K562 (cell line): ENCODE measurements around the gene TOM1. TPM values are rescaled to one million over a fixed set of nuclear protein-coding genes. Genes with fewer than 3 reads are reported as not detected.

Experiments used
- BHLHE40 ChIP-seq: IDR thresholded peaks from 2 replicates; pipeline ENCODE4 v1.6.1; 2011; ENCODE audit warnings: low read length, improper control_type of control experiment
- C11orf30 ChIP-seq: fragments of 450-650 bp; IDR thresholded peaks from 2 replicates; pipeline ENCODE4 v1.6.1; 2016; ENCODE audit warnings: low read depth, mild to moderate bottlenecking
- E2F8 ChIP-seq: fragments of 450-650 bp; IDR thresholded peaks from 2 replicates; pipeline ENCODE4 v1.7.1; 2018; ENCODE audit warnings: mild to moderate bottlenecking, low read depth; ENCODE audit not compliant: partially characterized antibody
- FOS ChIP-seq: IDR thresholded peaks from 3 replicates; pipeline ENCODE4 v1.6.1; 2011; ENCODE audit not compliant: insufficient read length; ENCODE audit errors: extremely low read depth
- IFI16 ChIP-seq: fragments of 250-450 bp; sonication (Bioruptor Pico); IDR thresholded peaks from 2 replicates; pipeline ENCODE4 v2.1.2; 2022; ENCODE audit warnings: mild to moderate bottlenecking, inconsistent platforms
- KLF13 ChIP-seq: fragments of 450-650 bp; IDR thresholded peaks from 2 replicates; pipeline ENCODE4 v1.6.1; 2016; ENCODE audit warnings: missing genetic modification characterization, low read depth, mild to moderate bottlenecking, missing compliant biosample characterization, moderate library complexity, borderline replicate concordance
- MAFF ChIP-seq: IDR thresholded peaks from 2 replicates; pipeline ENCODE4 v1.6.1; 2012; ENCODE audit warnings: low read length, improper control_type of control experiment
- MEIS2 ChIP-seq: fragments of 450-650 bp; IDR thresholded peaks from 2 replicates; pipeline ENCODE4 v1.6.1; 2014; ENCODE audit warnings: mild to moderate bottlenecking; ENCODE audit not compliant: partially characterized antibody
- MLLT1 ChIP-seq, 2 experiments: fragments of 450-650 bp; IDR thresholded peaks; 2 replicates each; pipeline ENCODE4 v1.6.1; 2016
- MTA2 ChIP-seq: fragments of 450-650 bp; IDR thresholded peaks from 2 replicates; pipeline ENCODE4 v1.6.1; 2016; ENCODE audit warnings: low read depth
- MTA3 ChIP-seq: fragments of 450-650 bp; formaldehyde crosslinking; IDR thresholded peaks from 2 replicates; pipeline ENCODE4 v1.6.1; 2017; ENCODE audit warnings: mild to moderate bottlenecking, borderline replicate concordance
- MXI1 ChIP-seq: IDR thresholded peaks from 2 replicates; pipeline ENCODE4 v1.6.1; 2011; ENCODE audit warnings: low read depth, mild to moderate bottlenecking, improper control_type of control experiment, low read length
- MYC ChIP-seq, 2 experiments: fragments of 250-450 bp in 1 of 2; sonication (Bioruptor Pico) in 1 of 2; IDR thresholded peaks; 2 replicates each; pipeline versions ENCODE4 v1.5.1 to v1.6.1; 2012 to 2021; ENCODE audit warnings: low read depth in 2 of 2, borderline replicate concordance in 1 of 2, improper control_type of control experiment in 1 of 2, low read length in 1 of 2, mild to moderate bottlenecking in 1 of 2, moderate library complexity in 1 of 2
- NFE2 ChIP-seq: IDR thresholded peaks from 2 replicates; pipeline ENCODE4 v1.6.1; 2014; ENCODE audit warnings: antibody characterized with exemption, low read depth
- NR2C2 ChIP-seq, 2 experiments: fragments of 200-800 bp in 1 of 2; sonication (Bioruptor generic) in 1 of 2; sonication (generic) in 1 of 2; formaldehyde crosslinking in 1 of 2; IDR thresholded peaks; 2 replicates each; pipeline versions ENCODE4 v1.6.1 to v1.8.0; 2016 to 2022; ENCODE audit warnings: mild to moderate bottlenecking in 1 of 2, missing compliant biosample characterization in 1 of 2, missing genetic modification characterization in 1 of 2, missing genetic modification reagents in 1 of 2
- POLR2AphosphoS5 ChIP-seq: IDR thresholded peaks from 2 replicates; pipeline ENCODE4 v1.6.1; 2011; ENCODE audit warnings: mild to moderate bottlenecking, low read depth, low read length, moderate library complexity; ENCODE audit not compliant: control insufficient read depth, insufficient read depth
- POLR2B ChIP-seq: fragments of 450-650 bp; IDR thresholded peaks from 2 replicates; pipeline ENCODE4 v1.6.1; 2018; ENCODE audit warnings: low read depth; ENCODE audit not compliant: partially characterized antibody
- TBL1XR1 ChIP-seq, 2 experiments: IDR thresholded peaks; 2 replicates each; pipeline ENCODE4 v1.6.1; 2012; ENCODE audit warnings: improper control_type of control experiment in 2 of 2, low read length in 2 of 2, mild to moderate bottlenecking in 1 of 2
- VEZF1 ChIP-seq: fragments of 200-800 bp; sonication (Bioruptor generic); IDR thresholded peaks from 2 replicates; pipeline ENCODE4 v1.6.1; 2017; ENCODE audit warnings: missing genetic modification characterization, missing compliant biosample characterization
- ZBTB17 ChIP-seq: fragments of 450-650 bp; formaldehyde crosslinking; IDR thresholded peaks from 2 replicates; pipeline ENCODE4 v1.4.0; 2020; ENCODE audit warnings: mild to moderate bottlenecking
- ZNF23 ChIP-seq: fragments of 250-450 bp; sonication (Bioruptor Pico); IDR thresholded peaks from 2 replicates; pipeline ENCODE4 v1.4.0; 2020; ENCODE audit warnings: mild to moderate bottlenecking
- ZNF253 ChIP-seq: fragments of 250-450 bp; sonication (Bioruptor Pico); conservative IDR thresholded peaks from 2 replicates; pipeline ENCODE4 v1.6.1; 2021; ENCODE audit warnings: mild to moderate bottlenecking
- polyA plus RNA-seq, 8 experiments: library from polyadenylated mRNA; depleted of rRNA in 4 of 8; stranded (reverse) in 5 of 8; unstranded in 3 of 8; fragments of >200 nt; fragmentation: Nextera tagmentation in 2 of 8; fragmentation: Illumina TruSeq in 1 of 8; extraction: Ambion mirVana in 2 of 8; extraction: Trizol in 1 of 8; gene quantifications; 2 replicates each; pipeline versions ENCODE4 v1.2.1 to v1.2.3, GENCODE V29; 2011 to 2014; ENCODE audit warnings: inconsistent platforms in 1 of 8, missing spikeins in 1 of 8
- total RNA-seq, 7 experiments: library from RNA; depleted of rRNA in 6 of 7; stranded (reverse); fragments of >200 nt in 6 of 7; fragmentation: Illumina TruSeq in 2 of 7; extraction: Trizol in 2 of 7; gene quantifications; 2 replicates each; pipeline versions ENCODE4 v1.2.1 to v1.2.3, GENCODE V29; 2011 to 2021; ENCODE audit warnings: low replicate concordance in 1 of 7

TOM1 gene
- total and polyA plus RNA-seq, 9 of the 15 experiments (the other 6 are each of a cell fraction or from before 2014, with no cell fraction given) = 0.64 to 20.6 (median 12.0) TPM

GRCh38 chr22:35299673-35300499 lies at the start of gene TOM1 (continued):
- TF ChIP-seq MYC (IDR thresholded peaks at IDR 0.05; ENCODE audit: low read depth, low read length) (0 out of 2 replicates have a peak, but pooled peaks have one; percentile 59), MYC (CRISPR knock-in tag; IDR thresholded peaks at IDR 0.05; ENCODE audit: borderline replicate concordance, low read depth) (no peak), IFI16 (CRISPR knock-in tag) (no peak), ZNF23 (CRISPR knock-in tag) (no peak), KLF13 (tag) (no peak), MLLT1 (IDR thresholded peaks at IDR 0.05) (peak in 1 of 2 experiments; percentile 93; a peak in 2 of 4 replicates), ZBTB17 (CRISPR knock-in tag) (0 out of 2 replicates have a peak, but pooled peaks have one; percentile 24), E2F8 (peak; percentile 47), VEZF1 (CRISPR knock-in tag) (peak; percentile 41), FOS (peak; percentile 99), MTA3 (0 out of 2 replicates have a peak, but pooled peaks have one; percentile 15), TBL1XR1 (IDR thresholded peaks at IDR 0.05; ENCODE audit: low read length in 2 of 2) (no peak), POLR2B (peak; percentile 52), NFE2 (peak; percentile 3; the same call in 1 of the 2 replicates), BHLHE40 (peak; percentile 94), MXI1 (peak; percentile 31; the same call in 1 of the 2 replicates), MTA2 (no peak), NR2C2 (CRISPR knock-in tag; IDR thresholded peaks at IDR 0.05) (no peak), NR2C2 (tag; IDR thresholded peaks at IDR 0.05) (peak; percentile 54; the same call in 1 of the 2 replicates), C11orf30 (peak; percentile 95), MEIS2 (peak; percentile 36), MAFF (no peak), POLR2AphosphoS5 (0 out of 2 replicates have a peak, but pooled peaks have one; percentile 38), ZNF253 (CRISPR knock-in tag) (no peak)
